ENCODE results near the gene CCDC187. TPM values are rescaled to one million over a fixed set of nuclear protein-coding genes. Genes with fewer than 3 reads are reported as not detected.

CCDC187 gene
- polyA plus RNA-seq, 4 donors: 2.2 to 4.9 (median 2.9) TPM

Other genes starting within 250 kb of the CCDC187 start
- 1 to 10 TPM; 6.9 to 9.9 (median 9.6) TPM for gene NACC2, start 208.8 kb downstream of the CCDC187 start, polyA plus RNA-seq (ENCODE audit: insufficient read length in 4 of 4)
- gene TMEM250, start 185.2 kb downstream of the CCDC187 start, polyA plus RNA-seq (ENCODE audit: insufficient read length in 4 of 4): 10 to 100 TPM; 15.9 to 27.6 (median 20.1) TPM
- not detected for gene LHX3, start 99.0 kb downstream of the CCDC187 start, polyA plus RNA-seq (ENCODE audit: insufficient read length in 4 of 4)
- gene QSOX2, start 58.3 kb downstream of the CCDC187 start, polyA plus RNA-seq (ENCODE audit: insufficient read length in 4 of 4): 10 to 100 TPM; 15.9 to 22.0 (median 17.0) TPM
- 10 to 100 TPM; 22.7 to 48.8 (median 42.0) TPM for gene GPSM1, start 23.4 kb upstream of the CCDC187 start, polyA plus RNA-seq (ENCODE audit: insufficient read length in 4 of 4)
- 10 to 100 TPM in 2 of 4 donors, 1 to 10 TPM in 2; 5.0 to 26.2 (median 9.1) TPM for gene DNLZ, start 59.6 kb upstream of the CCDC187 start, polyA plus RNA-seq (ENCODE audit: insufficient read length in 4 of 4)
- 1 to 10 TPM; 2.0 to 3.0 (median 2.4) TPM for gene CARD9, start 69.6 kb upstream of the CCDC187 start, polyA plus RNA-seq (ENCODE audit: insufficient read length in 4 of 4)
- gene SNAPC4, start 96.1 kb upstream of the CCDC187 start, polyA plus RNA-seq (ENCODE audit: insufficient read length in 4 of 4): 10 to 100 TPM; 10.8 to 15.8 (median 13.2) TPM
- 10 to 100 TPM; 36.0 to 63.6 (median 50.2) TPM for gene ENTR1, start 106.5 kb upstream of the CCDC187 start, polyA plus RNA-seq (ENCODE audit: insufficient read length in 4 of 4)
- 10 to 100 TPM; 55.5 to 64.4 (median 62.1) TPM for gene PMPCA, start 106.6 kb upstream of the CCDC187 start, polyA plus RNA-seq (ENCODE audit: insufficient read length in 4 of 4)
- 10 to 100 TPM; 10.5 to 21.6 (median 15.3) TPM for gene INPP5E, start 135.8 kb upstream of the CCDC187 start, polyA plus RNA-seq (ENCODE audit: insufficient read length in 4 of 4)
- gene SEC16A, start 178.9 kb upstream of the CCDC187 start, polyA plus RNA-seq (ENCODE audit: insufficient read length in 4 of 4): 10 to 100 TPM; 51.9 to 68.5 (median 62.4) TPM
- gene NOTCH1, start 242.0 kb upstream of the CCDC187 start, polyA plus RNA-seq (ENCODE audit: insufficient read length in 4 of 4): 10 to 100 TPM; 19.8 to 47.5 (median 34.2) TPM